Mesothelial cell of epicardium (in vitro differentiated cells): ENCODE results near the gene HDLBP. TPM values are rescaled to one million over a fixed set of nuclear protein-coding genes. Genes with fewer than 3 reads are reported as not detected.

Experiments used
- DNase-seq, 2 experiments: peaks; one replicate each; pipeline ENCODE4 v3.0.0; 2021; ENCODE audit warnings: low spot score in 2 of 2; ENCODE audit not compliant: unreplicated experiment in 2 of 2
- H3K27ac Mint-ChIP-seq: 2 replicates; pipeline ENCODE4 v1.8.0; 2021; ENCODE audit warnings: mixed read lengths
- H3K27me3 Mint-ChIP-seq: 2 replicates; pipeline ENCODE4 v1.8.0; 2021; ENCODE audit warnings: low read depth, mixed read lengths
- H3K36me3 Mint-ChIP-seq: 2 replicates; pipeline ENCODE4 v1.8.0; 2021; ENCODE audit warnings: mixed read lengths
- H3K4me1 Mint-ChIP-seq: 2 replicates; pipeline ENCODE4 v1.8.0; 2021; ENCODE audit warnings: mixed read lengths
- H3K4me3 Mint-ChIP-seq: 2 replicates; pipeline ENCODE4 v1.8.0; 2021; ENCODE audit warnings: mild to moderate bottlenecking, moderate library complexity, mixed read lengths
- H3K9me3 Mint-ChIP-seq: 2 replicates; pipeline ENCODE4 v1.8.0; 2021; ENCODE audit warnings: mixed read lengths
- CTCF ChIP-seq: fragments of 200-600 bp; sonication (generic); IDR thresholded peaks from one replicate; pipeline ENCODE4 v1.5.0; 2021; ENCODE audit warnings: antibody characterized with exemption; ENCODE audit not compliant: unreplicated experiment
- total RNA-seq: library from RNA; stranded (reverse); gene quantifications from 3 replicates; pipeline ENCODE4 v1.2.1, GENCODE V29; 2021

HDLBP gene
- total RNA-seq, 1 donor from 2014 or later = 484 TPM

- H3K27ac Mint-ChIP-seq = no peak overlapping the region
- peaks cover 11% of the 10 kb centered on the region for H3K4me1 Mint-ChIP-seq
- no peaks in the 10 kb centered on the region for H3K9me3 Mint-ChIP-seq
- DNase-seq = no peak
- no peak overlapping the region for H3K4me3 Mint-ChIP-seq
- no peaks in the 10 kb centered on the region for H3K36me3 Mint-ChIP-seq
- H3K27me3 Mint-ChIP-seq = no peaks in the 10 kb centered on the region
- no peak for TF ChIP-seq CTCF
Measured at GRCh38 chr2:241187101-241187917, 128.2 kb downstream of the HDLBP start.

- H3K4me3 Mint-ChIP-seq = no peak overlapping the region
- no peak overlapping the region for H3K27ac Mint-ChIP-seq
- no peak for DNase-seq
- H3K36me3 Mint-ChIP-seq = no peaks in the 10 kb centered on the region
- no peaks in the 10 kb centered on the region for H3K9me3 Mint-ChIP-seq
- no peaks in the 10 kb centered on the region for H3K27me3 Mint-ChIP-seq
- H3K4me1 Mint-ChIP-seq = peaks cover 11% of the 10 kb centered on the region
- TF ChIP-seq CTCF = no peak
Measured at GRCh38 chr2:241185961-241186360, 129.5 kb downstream of the HDLBP start.

- H3K27ac Mint-ChIP-seq = no peak overlapping the region
- peaks cover under 1% of the 10 kb centered on the region for H3K36me3 Mint-ChIP-seq
- H3K9me3 Mint-ChIP-seq = no peaks in the 10 kb centered on the region
- H3K4me3 Mint-ChIP-seq = no peak overlapping the region
- no peak for DNase-seq
- peaks cover 11% of the 10 kb centered on the region for H3K4me1 Mint-ChIP-seq
- no peak for TF ChIP-seq CTCF
- no peaks in the 10 kb centered on the region for H3K27me3 Mint-ChIP-seq
Measured at GRCh38 chr2:241184901-241185300, 130.6 kb downstream of the HDLBP start.

GRCh38 chr2:241183221-241183620 is 132.3 kb downstream of the HDLBP start:
- Mint-ChIP-seq H3K27me3 (no peaks in the 10 kb centered on the region), H3K27ac (no peak overlapping the region), H3K4me3 (no peak overlapping the region), H3K4me1 (peaks cover 11% of the 10 kb centered on the region), H3K9me3 (no peaks in the 10 kb centered on the region), H3K36me3 (peaks cover 14% of the 10 kb centered on the region)
- no peak for DNase-seq
- TF ChIP-seq CTCF = no peak

GRCh38 chr2:241182531-241183133 is 132.8 kb downstream of the HDLBP start:
- H3K27me3 Mint-ChIP-seq = no peaks in the 10 kb centered on the region
- H3K9me3 Mint-ChIP-seq = no peaks in the 10 kb centered on the region
- H3K27ac Mint-ChIP-seq = no peak overlapping the region
- peaks cover 16% of the 10 kb centered on the region for H3K36me3 Mint-ChIP-seq
- no peak for DNase-seq
- no peak overlapping the region for H3K4me3 Mint-ChIP-seq
- H3K4me1 Mint-ChIP-seq = peaks cover 8% of the 10 kb centered on the region
- no peak for TF ChIP-seq CTCF
